Osteoblast (primary cell): ENCODE data around the gene N4BP2L1. TPM values are rescaled to one million over a fixed set of nuclear protein-coding genes. Genes with fewer than 3 reads are reported as not detected.
A peak's percentile ranks its signal among the peaks of the same experiment; 100 is the strongest.

ENCODE experiments used
- DNase-seq: peaks from one replicate; pipeline ENCODE4 v3.0.0; 2011; ENCODE audit warnings: low spot score, mixed read lengths; ENCODE audit not compliant: insufficient read length; ENCODE audit errors: missing footprints
- H2AFZ ChIP-seq: 2 replicates; pipeline ENCODE4 v1.6.0; 2011; ENCODE audit warnings: mild to moderate bottlenecking, low read length
- H3K27ac ChIP-seq: 2 replicates; pipeline ENCODE4 v1.5.1; 2011; ENCODE audit warnings: mild to moderate bottlenecking, low read depth, low read length, moderate library complexity
- H3K27me3 ChIP-seq: 2 replicates; pipeline ENCODE4 v1.6.0; 2012; ENCODE audit warnings: mild to moderate bottlenecking, control low read depth, inconsistent platforms, low read length, moderate library complexity; ENCODE audit not compliant: insufficient read depth
- H3K36me3 ChIP-seq: 2 replicates; pipeline ENCODE4 v1.5.1; 2011; ENCODE audit warnings: mild to moderate bottlenecking, low read length, control low read depth, moderate library complexity; ENCODE audit not compliant: insufficient read depth
- H3K4me1 ChIP-seq: 2 replicates; pipeline ENCODE4 v1.5.1; 2011; ENCODE audit warnings: mild to moderate bottlenecking, low read length, control low read depth, moderate library complexity; ENCODE audit not compliant: insufficient read depth
- H3K4me2 ChIP-seq: 2 replicates; pipeline ENCODE4 v1.6.0; 2011; ENCODE audit warnings: mild to moderate bottlenecking, low read length; ENCODE audit not compliant: insufficient read depth
- H3K4me3 ChIP-seq: fragments of 200-600 bp; sonication (generic); 3 replicates; pipeline ENCODE4 v1.5.1; 2012; ENCODE audit warnings: mild to moderate bottlenecking, low read length, inconsistent platforms; ENCODE audit not compliant: insufficient read depth
- H3K79me2 ChIP-seq: 2 replicates; pipeline ENCODE4 v1.6.0; 2012; ENCODE audit warnings: mild to moderate bottlenecking, low read length, control low read depth, inconsistent platforms; ENCODE audit not compliant: insufficient read depth
- H3K9me3 ChIP-seq: 2 replicates; pipeline ENCODE4 v1.5.1; 2011; ENCODE audit warnings: low read depth, low read length, control low read depth
- H4K20me1 ChIP-seq: 2 replicates; pipeline ENCODE4 v1.6.0; 2012; ENCODE audit warnings: mild to moderate bottlenecking, low read length, control low read depth; ENCODE audit not compliant: insufficient read depth
- CTCF ChIP-seq: IDR thresholded peaks from 2 replicates; pipeline ENCODE4 v1.5.1; 2011; ENCODE audit warnings: mild to moderate bottlenecking, low read depth, low read length, moderate library complexity; ENCODE audit errors: extremely low read depth
- total RNA-seq: library from RNA; depleted of rRNA; stranded (reverse); fragments of >200 nt; gene quantifications from 2 replicates; pipeline ENCODE4 v1.2.3, GENCODE V29; 2012

The N4BP2L1 gene
- total RNA-seq, 1 donor: 11.2 TPM

- Histone ChIP-seq H3K4me3 (peak overlapping the region; percentile 85), H3K9me3 (no peaks in the 10 kb centered on the region), H3K4me1 (peaks cover 19% of the 10 kb centered on the region), H4K20me1 (no peaks in the 10 kb centered on the region), H3K4me2 (peak overlapping the region; percentile 96), H3K27me3 (no peaks in the 10 kb centered on the region), H3K79me2 (peaks cover 6% of the 10 kb centered on the region), H3K36me3 (peaks cover 4% of the 10 kb centered on the region), H2AFZ (peak overlapping the region; percentile 84), H3K27ac (peak overlapping the region; percentile 41)
- DNase-seq: peak; percentile 88
- TF ChIP-seq CTCF: no peak
Observed at GRCh38 chr13:32426990-32427851, 709 bp downstream of the N4BP2L1 start.

- DNase-seq: no peak
- Histone ChIP-seq H3K4me3 (peak overlapping the region; percentile 85), H3K27ac (no peak overlapping the region), H3K4me2 (peak overlapping the region; percentile 96), H2AFZ (peak overlapping the region; percentile 84), H3K36me3 (no peaks in the 10 kb centered on the region), H3K9me3 (no peaks in the 10 kb centered on the region), H4K20me1 (no peaks in the 10 kb centered on the region), H3K4me1 (peaks cover 19% of the 10 kb centered on the region), H3K79me2 (peaks cover 6% of the 10 kb centered on the region), H3K27me3 (no peaks in the 10 kb centered on the region)
- TF ChIP-seq CTCF: no peak
Observed at GRCh38 chr13:32426191-32426989, 1.5 kb downstream of the N4BP2L1 start.

GRCh38 chr13:32425158-32425557 is 2.8 kb downstream of the N4BP2L1 start:
- Histone ChIP-seq H2AFZ (no peak overlapping the region), H3K27ac (no peak overlapping the region), H3K79me2 (peaks cover 6% of the 10 kb centered on the region), H3K27me3 (no peaks in the 10 kb centered on the region), H3K36me3 (no peaks in the 10 kb centered on the region), H3K9me3 (no peaks in the 10 kb centered on the region), H3K4me1 (peaks cover 19% of the 10 kb centered on the region), H3K4me2 (no peak overlapping the region), H3K4me3 (no peak overlapping the region), H4K20me1 (no peaks in the 10 kb centered on the region)
- no peak for TF ChIP-seq CTCF
- DNase-seq: no peak

GRCh38 chr13:32423592-32423991 is 4.3 kb downstream of the N4BP2L1 start:
- no peak for DNase-seq
- H3K27ac ChIP-seq: no peak overlapping the region
- H3K79me2 ChIP-seq: peaks cover 6% of the 10 kb centered on the region
- no peak for TF ChIP-seq CTCF
- no peaks in the 10 kb centered on the region for H4K20me1 ChIP-seq
- H3K9me3 ChIP-seq: peaks cover 2% of the 10 kb centered on the region
- no peak overlapping the region for H2AFZ ChIP-seq
- no peak overlapping the region for H3K4me3 ChIP-seq
- H3K4me1 ChIP-seq: peaks cover 16% of the 10 kb centered on the region
- H3K4me2 ChIP-seq: no peak overlapping the region
- no peaks in the 10 kb centered on the region for H3K27me3 ChIP-seq
- no peaks in the 10 kb centered on the region for H3K36me3 ChIP-seq
